Upper lobe of right lung (tissue), 1 donor: ENCODE measurements around the gene SOD2. TPM values are rescaled to one million over a fixed set of nuclear protein-coding genes. Genes with fewer than 3 reads are reported as not detected.

Source experiments
- ATAC-seq: fragments of 200-7000 bp; cut with Tn5 transposase; one replicate; pipeline ENCODE4 v1.9.1; 2020; ENCODE audit warnings: mild to moderate bottlenecking, moderate library complexity
- DNase-seq: peaks from one replicate; pipeline ENCODE4 v3.0.0-alpha.2; 2020
- H3K27ac ChIP-seq: fragments of 200-600 bp; one replicate; pipeline ENCODE4 v1.8.0; 2022
- H3K27me3 ChIP-seq: fragments of 200-600 bp; one replicate; pipeline ENCODE4 v1.8.0; 2022; ENCODE audit warnings: mild to moderate bottlenecking
- H3K36me3 ChIP-seq: fragments of 200-600 bp; one replicate; pipeline ENCODE4 v1.8.0; 2022
- H3K4me1 ChIP-seq: fragments of 200-600 bp; one replicate; pipeline ENCODE4 v1.8.0; 2022
- H3K4me3 ChIP-seq: fragments of 200-600 bp; one replicate; pipeline ENCODE4 v1.8.0; 2022; ENCODE audit warnings: mild to moderate bottlenecking
- H3K9me3 ChIP-seq: fragments of 200-600 bp; one replicate; pipeline ENCODE4 v1.8.0; 2022
- intact Hi-C: fragments of 100-400 bp; cut with DNase I; formaldehyde crosslinking; loops from one replicate; pipeline ENCODE4 v1.11.0; 2022
- total RNA-seq: library from RNA; stranded (reverse); fragmentation: NEBNext Ultra II Directional; extraction: Animal tissue kit (Norgen Biotek cat#: 25700); gene quantifications from one replicate; pipeline ENCODE4 v1.2.1, GENCODE V29; 2021
- TF ChIP-seq, protein P1 (sequence below): fragments of 200-600 bp; IDR thresholded peaks from one replicate; pipeline ENCODE4 v1.8.0; 2022; ENCODE audit warnings: antibody characterized with exemption
- donor health status: DM: no; HTN: yes; CAD: no; lungs with severe emphysema.

SOD2 gene
- total RNA-seq, 1 donor from 2014 or later, result 374 TPM

DNA sequence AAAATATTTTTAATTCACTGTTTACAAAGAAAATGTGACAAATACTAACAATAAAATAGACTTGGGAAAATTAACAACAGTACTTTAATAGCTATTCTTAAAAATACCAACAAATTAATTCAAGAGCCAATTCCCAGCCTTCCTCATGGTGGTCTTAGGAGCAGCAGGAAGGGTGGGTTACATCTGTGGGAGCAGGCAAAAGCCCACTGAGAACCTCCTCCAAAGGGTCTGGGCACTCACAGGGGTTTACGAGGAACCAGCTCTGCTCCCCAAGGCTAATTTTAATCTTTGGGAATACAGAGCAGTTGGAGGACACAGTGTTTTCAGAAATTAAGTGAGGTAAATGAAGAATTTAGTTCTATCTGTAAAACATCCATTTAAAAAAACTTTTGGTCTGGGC lies 10.2 kb downstream of the SOD2 start:
- ATAC-seq (no peak), DNase-seq (no peak)
- H3K4me3 ChIP-seq, result no peak overlapping the region
- H3K27ac ChIP-seq, result peak overlapping the region; percentile 12
- peaks cover 48% of the 10 kb centered on the region for H3K4me1 ChIP-seq
- H3K9me3 ChIP-seq, result no peaks in the 10 kb centered on the region
- TF ChIP-seq, protein P1, sequence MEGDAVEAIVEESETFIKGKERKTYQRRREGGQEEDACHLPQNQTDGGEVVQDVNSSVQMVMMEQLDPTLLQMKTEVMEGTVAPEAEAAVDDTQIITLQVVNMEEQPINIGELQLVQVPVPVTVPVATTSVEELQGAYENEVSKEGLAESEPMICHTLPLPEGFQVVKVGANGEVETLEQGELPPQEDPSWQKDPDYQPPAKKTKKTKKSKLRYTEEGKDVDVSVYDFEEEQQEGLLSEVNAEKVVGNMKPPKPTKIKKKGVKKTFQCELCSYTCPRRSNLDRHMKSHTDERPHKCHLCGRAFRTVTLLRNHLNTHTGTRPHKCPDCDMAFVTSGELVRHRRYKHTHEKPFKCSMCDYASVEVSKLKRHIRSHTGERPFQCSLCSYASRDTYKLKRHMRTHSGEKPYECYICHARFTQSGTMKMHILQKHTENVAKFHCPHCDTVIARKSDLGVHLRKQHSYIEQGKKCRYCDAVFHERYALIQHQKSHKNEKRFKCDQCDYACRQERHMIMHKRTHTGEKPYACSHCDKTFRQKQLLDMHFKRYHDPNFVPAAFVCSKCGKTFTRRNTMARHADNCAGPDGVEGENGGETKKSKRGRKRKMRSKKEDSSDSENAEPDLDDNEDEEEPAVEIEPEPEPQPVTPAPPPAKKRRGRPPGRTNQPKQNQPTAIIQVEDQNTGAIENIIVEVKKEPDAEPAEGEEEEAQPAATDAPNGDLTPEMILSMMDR, result no peak
- H3K27me3 ChIP-seq, result no peaks in the 10 kb centered on the region
- intact Hi-C loops, result no loop called here
- peaks cover 96% of the 10 kb centered on the region for H3K36me3 ChIP-seq

DNA sequence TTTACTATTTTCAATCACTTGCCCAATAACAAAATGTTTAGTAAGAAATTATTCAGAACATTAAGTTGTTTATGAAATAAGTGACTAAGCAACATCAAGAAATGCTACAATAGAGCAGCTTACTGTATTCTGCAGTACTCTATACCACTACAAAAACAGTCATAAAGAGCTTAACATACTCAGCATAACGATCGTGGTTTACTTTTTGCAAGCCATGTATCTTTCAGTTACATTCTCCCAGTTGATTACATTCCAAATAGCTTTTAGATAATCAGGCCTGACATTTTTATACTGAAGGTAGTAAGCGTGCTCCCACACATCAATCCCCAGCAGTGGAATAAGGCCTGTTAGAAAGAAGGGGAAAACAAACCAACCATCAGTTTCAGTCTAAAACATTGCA lies 10.7 kb downstream of the SOD2 start:
- H3K9me3 ChIP-seq, result no peaks in the 10 kb centered on the region
- DNase-seq, result no peak
- TF ChIP-seq, protein P1, result no peak
- H3K36me3 ChIP-seq, result peaks cover 96% of the 10 kb centered on the region
- H3K4me3 ChIP-seq, result no peak overlapping the region
- H3K27ac ChIP-seq, result peak overlapping the region; percentile 14
- H3K27me3 ChIP-seq, result no peaks in the 10 kb centered on the region
- intact Hi-C loops, result no loop called here
- peaks cover 43% of the 10 kb centered on the region for H3K4me1 ChIP-seq
- no peak for ATAC-seq

DNA sequence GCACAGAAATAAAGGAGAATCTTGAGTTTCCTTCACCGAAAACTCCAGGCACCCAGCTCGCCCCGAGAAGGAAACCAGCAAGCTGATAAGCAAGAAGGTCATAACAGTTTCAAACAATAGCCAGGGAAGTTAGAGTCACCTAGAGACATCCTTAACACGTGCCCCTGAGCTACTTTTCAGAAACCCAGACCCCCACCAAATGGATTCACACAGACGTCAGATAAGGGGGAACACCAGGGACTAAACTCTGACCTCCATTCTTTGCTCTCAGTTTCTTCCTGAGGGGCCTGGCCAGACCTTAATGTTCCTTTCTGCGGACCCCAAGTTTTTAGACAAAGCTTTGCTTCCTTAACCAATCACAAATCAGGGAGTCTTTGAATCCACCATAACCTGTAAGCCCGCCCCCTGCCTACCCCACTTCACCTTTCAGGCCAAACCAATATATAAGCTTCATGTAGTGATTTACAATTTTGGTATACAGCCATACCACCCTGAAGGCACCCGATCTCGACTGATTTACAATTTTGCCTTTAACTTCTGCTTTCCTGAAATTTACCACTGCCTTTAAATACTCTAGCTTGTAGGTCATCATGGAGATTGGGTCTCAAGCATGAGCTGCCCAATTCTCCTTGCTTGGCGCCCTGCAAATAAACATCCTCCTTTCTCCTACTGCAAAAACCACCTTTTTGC lies 11.7 kb downstream of the SOD2 start:
- no peak overlapping the region for H3K4me3 ChIP-seq
- intact Hi-C loops, result no loop called here
- DNase-seq (no peak), ATAC-seq (no peak)
- H3K4me1 ChIP-seq, result peaks cover 36% of the 10 kb centered on the region
- H3K9me3 ChIP-seq, result no peaks in the 10 kb centered on the region
- TF ChIP-seq, protein P1, result no peak
- H3K27ac ChIP-seq, result no peak overlapping the region
- peaks cover 88% of the 10 kb centered on the region for H3K36me3 ChIP-seq
- H3K27me3 ChIP-seq, result no peaks in the 10 kb centered on the region

DNA sequence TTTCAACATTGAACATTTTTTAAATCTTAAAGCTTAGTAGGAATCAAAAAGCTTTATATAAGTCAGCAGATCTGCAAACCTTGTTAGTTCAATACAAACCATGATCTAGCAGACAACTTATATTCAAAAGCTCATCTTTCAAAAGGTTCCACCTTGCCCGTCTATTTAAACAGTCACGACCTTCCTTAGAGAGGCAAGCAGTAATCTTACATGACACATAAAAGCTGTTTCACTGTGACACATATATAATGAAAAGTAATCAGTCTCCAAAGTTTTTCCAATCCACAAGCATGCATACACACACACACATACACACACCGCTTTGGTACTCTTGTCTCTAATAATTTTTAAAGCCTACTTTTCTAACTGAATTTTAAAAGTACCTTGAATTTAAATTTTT lies 12.9 kb downstream of the SOD2 start:
- TF ChIP-seq, protein P1, result no peak
- H3K27ac ChIP-seq, result peak overlapping the region; percentile 12
- intact Hi-C loops, result no loop called here
- DNase-seq, result no peak
- no peak overlapping the region for H3K4me3 ChIP-seq
- peaks cover 77% of the 10 kb centered on the region for H3K36me3 ChIP-seq
- H3K4me1 ChIP-seq, result peaks cover 34% of the 10 kb centered on the region
- no peaks in the 10 kb centered on the region for H3K27me3 ChIP-seq
- H3K9me3 ChIP-seq, result no peaks in the 10 kb centered on the region
- ATAC-seq, result no peak

DNA sequence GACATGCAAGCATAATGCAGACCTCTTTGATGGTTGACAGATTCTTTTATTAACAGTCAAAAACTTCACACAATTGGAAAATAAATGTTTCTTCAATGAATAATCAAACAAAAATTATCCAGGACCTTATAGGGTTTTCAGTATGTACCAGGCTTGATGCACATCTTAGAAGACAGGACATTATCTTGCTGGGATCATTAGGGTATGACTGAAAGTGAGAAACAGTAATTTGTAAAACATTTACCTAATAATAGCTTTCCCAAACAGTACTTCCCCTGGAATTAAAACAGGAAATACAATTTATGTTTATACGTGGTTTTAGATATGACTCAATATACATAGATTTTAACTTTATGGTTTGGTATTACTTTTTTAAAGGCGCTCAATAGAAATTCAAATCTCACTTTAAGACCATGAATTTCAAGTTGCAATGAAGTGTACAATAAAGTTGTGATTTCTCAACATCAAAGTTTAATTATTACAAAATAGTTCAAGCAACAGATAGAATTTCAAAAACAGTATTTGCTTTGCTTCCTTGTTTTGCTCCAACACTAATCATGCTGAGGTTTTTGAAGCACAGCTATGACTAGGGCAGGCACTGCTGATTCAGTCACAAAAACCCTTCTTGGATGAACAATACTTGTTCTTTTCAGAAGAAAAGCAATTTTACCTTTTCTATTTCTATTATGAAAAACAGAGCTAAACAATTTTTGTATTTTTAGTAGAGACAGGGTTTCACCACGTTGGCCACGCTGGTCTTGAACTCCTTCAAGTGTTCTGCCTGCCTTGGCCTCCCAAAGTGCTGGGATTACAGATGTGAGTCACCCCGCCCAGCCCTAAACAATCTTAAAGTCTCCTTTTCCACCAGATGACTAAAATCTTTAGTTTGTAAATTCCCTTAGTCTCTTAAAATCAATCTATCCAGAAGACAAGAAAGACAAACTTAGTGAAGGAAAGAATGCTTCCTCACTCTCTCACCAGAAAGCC lies 13.7 kb downstream of the SOD2 start:
- Histone ChIP-seq H3K4me1 (peaks cover 34% of the 10 kb centered on the region), H3K9me3 (no peaks in the 10 kb centered on the region), H3K27me3 (no peaks in the 10 kb centered on the region), H3K27ac (peak overlapping the region; percentile 12), H3K36me3 (peaks cover 69% of the 10 kb centered on the region), H3K4me3 (no peak overlapping the region)
- intact Hi-C loops, result no loop called here
- TF ChIP-seq, protein P1, result no peak
- ATAC-seq (peak; percentile 73), DNase-seq (no peak)
